Stomach (tissue), 9 donors: Measurements from ENCODE around the gene RRP15. TPM values are rescaled to one million over a fixed set of nuclear protein-coding genes. Genes with fewer than 3 reads are reported as not detected.

ENCODE experiments used
- DNase-seq, 2 donors: peaks; one replicate each; pipeline versions ENCODE4 v3.0.0 to v3.0.0-alpha.2; 2013 to 2019
- H3K27ac ChIP-seq, 5 donors: fragments of 200-600 bp in 4 of 5; sonication (generic) in 4 of 5; one replicate each; pipeline ENCODE4 v1.5.1; 2013 to 2019; ENCODE audit warnings: mild to moderate bottlenecking in 1 of 5, moderate library complexity in 1 of 5
- H3K27me3 ChIP-seq, 3 donors: fragments of 200-600 bp; sonication (generic); one replicate each; pipeline ENCODE4 v1.5.1; 2017 to 2019; ENCODE audit warnings: mixed run types in 1 of 3
- H3K36me3 ChIP-seq, 4 donors: fragments of 200-600 bp; sonication (generic); 1 replicate in 3 of 4; 2 replicates in 1 of 4; pipeline ENCODE4 v1.5.1; 2016 to 2019
- H3K4me1 ChIP-seq, 4 donors: fragments of 200-600 bp; sonication (generic); one replicate each; pipeline ENCODE4 v1.5.1; 2016 to 2019
- H3K4me3 ChIP-seq, 4 donors: fragments of 200-600 bp; sonication (generic) in 3 of 4; one replicate each; pipeline ENCODE4 v1.5.1; 2016 to 2019; ENCODE audit warnings: mild to moderate bottlenecking in 1 of 4
- H3K9me3 ChIP-seq, 4 donors: fragments of 200-600 bp; sonication (generic); one replicate each; pipeline ENCODE4 v1.5.1; 2016 to 2019
- EP300 ChIP-seq: sonication (generic); formaldehyde crosslinking; IDR thresholded peaks from one replicate; pipeline ENCODE4 v1.6.1; 2017; ENCODE audit warnings: antibody characterized with exemption
- POLR2A ChIP-seq, 4 donors: fragments of 450-650 bp; IDR thresholded peaks; one replicate each; pipeline ENCODE4 v1.6.1; 2016; ENCODE audit warnings: antibody characterized with exemption in 4 of 4, control low read depth in 2 of 4, mild to moderate bottlenecking in 1 of 4, moderate library complexity in 1 of 4
- POLR2AphosphoS5 ChIP-seq, 3 donors: sonication (generic); formaldehyde crosslinking; IDR thresholded peaks; one replicate each; pipeline ENCODE4 v1.6.1; 2016; ENCODE audit warnings: antibody characterized with exemption in 3 of 3
- WGBS, 5 donors: extraction: QIAGEN DNeasy Blood & Tissue Kit in 3 of 5; methylation state at CpG; one replicate each; pipeline versions ENCODE4 v1.1.5 to v1.1.7; 2013 to 2018; 5-methylcytosine and 5-hydroxymethylcytosine counted together
- intact Hi-C: fragments of 100-400 bp; cut with DNase I; formaldehyde crosslinking; loops from one replicate; pipeline ENCODE4 v1.15.1; 2023; ENCODE audit warnings: low total_unique reads
- polyA plus RNA-seq, 3 donors: library from polyadenylated mRNA; stranded (reverse); fragments of 200-250 nt; gene quantifications; one replicate each; pipeline ENCODE4 v1.2.3, GENCODE V29; 2013
- total RNA-seq, 5 donors: library from RNA; depleted of rRNA; stranded (reverse); fragments of >200 nt; gene quantifications; one replicate each; pipeline versions ENCODE4 v1.1.0 to v1.2.3, GENCODE V29; 2014 to 2016
- TF ChIP-seq, protein P1 (sequence below), 7 experiments: fragments of 450-650 bp in 4 of 7; fragments of 200-600 bp in 3 of 7; sonication (generic) in 3 of 7; IDR thresholded peaks; one replicate each; pipeline ENCODE4 v1.5.1; 2016 to 2019; ENCODE audit warnings: antibody characterized with exemption in 7 of 7, control low read depth in 2 of 7, mild to moderate bottlenecking in 1 of 7
- donor health status: healthy with polysubstance abuse.
- donor health status: Bipolar disorder and iron deficiency.
- donor health status: healthy.

The RRP15 gene
- total and polyA plus RNA-seq, 8 donors, result 2.6 to 70.1 (median 8.9) TPM

DNA sequence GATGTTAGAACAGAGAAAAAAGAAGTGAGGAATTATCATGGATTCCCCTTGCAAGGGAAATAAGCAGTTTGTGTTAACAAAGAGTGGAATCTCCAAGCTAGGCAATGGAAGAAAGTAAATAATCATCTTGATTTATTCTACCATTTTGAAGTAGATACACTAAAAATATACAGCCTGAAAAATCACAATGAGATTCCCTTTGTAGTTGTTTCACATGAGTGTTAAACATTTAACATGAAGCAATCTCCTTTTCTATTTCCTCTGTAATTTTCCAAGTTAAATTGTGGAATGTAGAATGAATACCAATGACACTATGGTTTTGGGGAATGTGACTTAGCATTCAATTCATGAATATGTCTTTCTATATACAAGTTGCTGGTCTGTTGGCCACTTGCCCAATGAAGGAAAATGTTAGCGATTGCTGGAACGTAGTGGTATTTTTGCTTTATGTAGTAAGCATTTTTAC is 65.7 kb downstream of the RRP15 start:
- intact Hi-C loops, result no loop called here
- peak overlapping the region in 3 of 4 donors; percentile 7 to 31 (median 14) for H3K4me3 ChIP-seq
- DNase-seq, result peak in 1 of 2 donors; percentile 73
- H3K36me3 ChIP-seq, result no peaks in the 10 kb centered on the region
- peaks cover 0 to 9% (median 6%) of the 10 kb centered on the region in 3 donors for H3K27me3 ChIP-seq
- H3K9me3 ChIP-seq, result no peaks in the 10 kb centered on the region
- TF ChIP-seq EP300, result no peak
- TF ChIP-seq, protein P1, sequence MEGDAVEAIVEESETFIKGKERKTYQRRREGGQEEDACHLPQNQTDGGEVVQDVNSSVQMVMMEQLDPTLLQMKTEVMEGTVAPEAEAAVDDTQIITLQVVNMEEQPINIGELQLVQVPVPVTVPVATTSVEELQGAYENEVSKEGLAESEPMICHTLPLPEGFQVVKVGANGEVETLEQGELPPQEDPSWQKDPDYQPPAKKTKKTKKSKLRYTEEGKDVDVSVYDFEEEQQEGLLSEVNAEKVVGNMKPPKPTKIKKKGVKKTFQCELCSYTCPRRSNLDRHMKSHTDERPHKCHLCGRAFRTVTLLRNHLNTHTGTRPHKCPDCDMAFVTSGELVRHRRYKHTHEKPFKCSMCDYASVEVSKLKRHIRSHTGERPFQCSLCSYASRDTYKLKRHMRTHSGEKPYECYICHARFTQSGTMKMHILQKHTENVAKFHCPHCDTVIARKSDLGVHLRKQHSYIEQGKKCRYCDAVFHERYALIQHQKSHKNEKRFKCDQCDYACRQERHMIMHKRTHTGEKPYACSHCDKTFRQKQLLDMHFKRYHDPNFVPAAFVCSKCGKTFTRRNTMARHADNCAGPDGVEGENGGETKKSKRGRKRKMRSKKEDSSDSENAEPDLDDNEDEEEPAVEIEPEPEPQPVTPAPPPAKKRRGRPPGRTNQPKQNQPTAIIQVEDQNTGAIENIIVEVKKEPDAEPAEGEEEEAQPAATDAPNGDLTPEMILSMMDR (IDR thresholded peaks at IDR 0.05), result no peak
- no peak for TF ChIP-seq POLR2AphosphoS5 (IDR thresholded peaks at IDR 0.05)
- TF ChIP-seq POLR2A (IDR thresholded peaks at IDR 0.05), result no peak
- WGBS, 5 donors, result 39 to 75% (median 63%) methylated on average over 2 of the region's 2 CpGs
- peak overlapping the region in 4 of 5 donors; percentile 62 to 89 (median 75) for H3K27ac ChIP-seq
- peaks cover 0 to 53% (median 30%) of the 10 kb centered on the region in 4 donors for H3K4me1 ChIP-seq

DNA sequence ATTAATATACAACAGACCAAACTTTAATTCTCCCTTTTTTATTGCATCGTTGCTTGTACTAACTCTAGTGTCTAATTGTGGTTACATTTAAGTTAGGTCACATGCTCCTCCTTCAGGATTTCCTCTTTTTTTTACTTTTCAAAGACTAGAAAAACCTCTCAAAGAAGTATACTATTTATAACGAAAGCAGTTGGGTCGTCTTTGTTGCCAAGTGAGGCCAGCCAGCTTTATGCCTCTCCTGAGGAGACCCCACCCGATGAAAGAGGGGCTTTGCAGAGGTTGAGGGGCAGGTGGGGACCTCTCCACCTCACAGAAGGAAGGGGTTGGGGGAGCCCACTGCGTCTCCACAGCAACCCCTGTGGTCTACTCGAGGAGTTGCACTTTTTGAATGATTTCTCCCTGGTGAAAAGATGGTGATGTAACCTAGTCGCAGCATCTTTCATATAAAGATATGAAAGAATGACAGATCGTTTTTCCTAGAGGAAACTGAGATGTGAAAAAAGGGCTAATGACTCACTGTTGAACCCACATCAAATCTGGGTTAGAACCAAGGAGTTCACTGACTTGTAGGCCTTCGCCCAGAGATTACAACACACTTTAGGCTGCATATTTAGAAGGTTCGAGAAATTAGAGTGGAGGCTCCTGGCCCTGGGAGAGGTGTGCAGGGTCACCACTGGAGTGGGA is 66.4 kb downstream of the RRP15 start:
- peak in 1 of 2 donors; percentile 60 for DNase-seq
- peaks cover 0 to 47% (median 23%) of the 10 kb centered on the region in 4 donors for H3K4me1 ChIP-seq
- no peak for TF ChIP-seq POLR2A (IDR thresholded peaks at IDR 0.05)
- no peak for TF ChIP-seq EP300
- TF ChIP-seq POLR2AphosphoS5 (IDR thresholded peaks at IDR 0.05), result no peak
- TF ChIP-seq, protein P1 (IDR thresholded peaks at IDR 0.05), result peak in 2 of 7 experiments; percentile 7 to 29
- H3K27me3 ChIP-seq, result peaks cover 0 to 4% (median 2%) of the 10 kb centered on the region in 3 donors
- no peaks in the 10 kb centered on the region for H3K36me3 ChIP-seq
- H3K4me3 ChIP-seq, result peak overlapping the region in 3 of 4 donors; percentile 7 to 31 (median 14)
- H3K27ac ChIP-seq, result peak overlapping the region in 4 of 5 donors; percentile 62 to 89 (median 75)
- intact Hi-C loops, result no loop called here
- WGBS, 5 donors, result 37 to 50% (median 48%) methylated on average over 10 of the region's 10 CpGs
- H3K9me3 ChIP-seq, result no peaks in the 10 kb centered on the region

DNA sequence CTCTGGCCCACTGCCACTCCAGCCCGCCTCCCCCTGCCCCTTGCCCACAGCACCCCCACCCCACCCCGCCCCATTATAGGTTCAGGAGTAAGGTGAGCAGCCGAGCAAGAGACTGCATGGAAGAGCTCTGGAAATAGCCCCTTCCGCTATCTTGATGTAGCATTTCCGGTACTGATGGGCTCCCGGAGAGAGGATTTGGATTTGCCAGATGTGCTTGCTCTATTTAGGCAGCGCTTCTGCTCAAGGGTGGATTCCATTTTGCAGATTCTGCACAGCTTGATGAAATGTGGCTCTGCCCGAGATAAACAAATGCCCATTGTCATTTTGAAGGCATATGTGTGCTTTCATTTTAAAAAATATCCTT is 67.0 kb downstream of the RRP15 start:
- Histone ChIP-seq H3K4me1 (peaks cover 0 to 42% (median 19%) of the 10 kb centered on the region in 4 donors), H3K27ac (peak overlapping the region in 4 of 5 donors; percentile 62 to 89 (median 75)), H3K9me3 (no peaks in the 10 kb centered on the region), H3K27me3 (no peaks in the 10 kb centered on the region), H3K36me3 (no peaks in the 10 kb centered on the region), H3K4me3 (no peak overlapping the region)
- 82 to 93% (median 85%) methylated on average over 8 of the region's 8 CpGs for WGBS, 5 donors
- TF ChIP-seq EP300, result no peak
- no peak for TF ChIP-seq POLR2A (IDR thresholded peaks at IDR 0.05)
- TF ChIP-seq, protein P1 (IDR thresholded peaks at IDR 0.05), result no peak
- no peak for TF ChIP-seq POLR2AphosphoS5 (IDR thresholded peaks at IDR 0.05)
- no peak for DNase-seq
- intact Hi-C loops, result no loop called here

DNA sequence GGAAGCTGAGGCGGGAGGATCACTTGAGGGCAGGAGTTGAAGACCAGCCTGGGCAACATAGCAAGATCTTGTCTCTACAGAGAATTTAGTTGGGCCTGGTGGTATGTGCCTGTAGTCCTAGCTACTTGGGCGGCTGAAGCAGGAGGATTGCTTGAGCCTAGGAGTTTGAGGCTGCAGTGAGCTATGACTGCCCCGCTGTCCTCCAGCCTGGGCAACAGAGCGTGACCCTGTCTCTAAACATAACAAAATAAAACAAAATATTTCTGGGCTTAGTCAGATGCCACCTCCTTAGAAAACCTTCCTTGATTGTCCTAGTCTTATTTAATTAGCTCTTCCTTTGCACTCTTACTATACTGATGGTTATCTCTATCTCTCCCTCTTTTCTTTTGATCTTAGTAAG is 68.6 kb downstream of the RRP15 start:
- Histone ChIP-seq H3K27me3 (no peaks in the 10 kb centered on the region), H3K36me3 (no peaks in the 10 kb centered on the region), H3K4me1 (peaks cover 0 to 35% (median 5%) of the 10 kb centered on the region in 4 donors), H3K27ac (no peak overlapping the region), H3K4me3 (no peak overlapping the region), H3K9me3 (no peaks in the 10 kb centered on the region)
- no peak for DNase-seq
- 85 to 97% (median 96%) methylated on average over 4 of the region's 4 CpGs for WGBS, 5 donors
- TF ChIP-seq, protein P1 (IDR thresholded peaks at IDR 0.05), result no peak
- TF ChIP-seq POLR2A (IDR thresholded peaks at IDR 0.05), result no peak
- intact Hi-C loops, result no loop called here
